Left renal pelvis (tissue), 4 donors: ENCODE data around the gene GRK5. TPM values are rescaled to one million over a fixed set of nuclear protein-coding genes. Genes with fewer than 3 reads are reported as not detected.
"Not testable (repeated sequence)": the region's sequence is repeated elsewhere in the genome, so short reads cannot be mapped to it uniquely, and the experiment has no call there.

Experiments used
- DNase-seq, 4 donors: peaks; one replicate each; pipeline ENCODE4 v3.0.0-alpha.2; 2013; ENCODE audit warnings: low read depth in 4 of 4, low spot score in 3 of 4
- polyA plus RNA-seq, 4 donors: library from polyadenylated mRNA; unstranded; fragments of 120-200 nt; gene quantifications; one replicate each; pipeline ENCODE4 v1.2.1, GENCODE V29; 2013; ENCODE audit not compliant: insufficient read length in 4 of 4

Gene GRK5
- polyA plus RNA-seq, 4 donors = 14.5 to 35.1 (median 18.2) TPM

- DNase-seq = no peak
These were observed 220.0 kb downstream of the GRK5 start for GRCh38 chr10:119427263-119427864.

DNA sequence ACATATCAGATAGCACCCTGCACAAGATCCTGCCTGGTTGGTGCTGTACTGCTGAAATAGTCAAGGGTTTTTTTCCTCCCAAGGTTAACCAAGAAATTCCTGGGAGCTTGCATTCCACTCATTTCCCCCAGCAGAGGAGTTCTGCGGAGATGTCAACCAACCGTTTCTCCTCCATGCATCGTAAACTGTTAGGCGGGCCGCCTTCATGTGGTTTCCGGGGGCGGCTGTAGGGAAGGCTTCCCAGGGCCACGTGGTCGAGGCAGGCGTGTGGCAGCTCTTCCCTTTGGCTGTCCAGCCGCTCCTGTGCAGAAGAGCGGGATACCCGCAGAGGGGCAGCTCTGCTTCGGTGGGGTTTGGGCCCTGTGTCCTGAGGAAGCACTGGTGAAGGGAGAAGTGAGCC is 221.4 kb downstream of the GRK5 start:
- peak in 1 of 4 donors; percentile 69 for DNase-seq

DNA sequence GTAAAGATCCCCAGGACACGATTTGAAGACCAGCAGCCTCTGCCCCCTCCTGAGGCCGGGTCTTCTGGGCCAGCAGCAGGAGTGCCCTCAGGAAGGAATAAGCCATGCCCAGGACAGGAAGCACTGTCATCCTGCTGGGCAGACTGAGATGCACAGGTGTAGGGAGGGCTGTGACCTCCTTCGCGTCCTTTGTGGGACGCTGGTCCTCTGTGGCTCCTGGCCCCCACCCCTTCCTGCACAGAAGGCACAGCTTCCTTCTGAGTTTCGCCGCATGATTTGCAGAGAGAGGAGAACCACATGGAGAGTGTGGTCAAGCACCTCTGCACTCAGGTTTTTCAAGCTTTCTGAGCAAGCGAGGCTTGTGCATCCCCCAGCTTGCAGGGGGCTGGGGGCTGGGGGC is 222.4 kb downstream of the GRK5 start:
- DNase-seq = no peak

GRCh38 chr10:119431034-119431772 is 223.8 kb downstream of the GRK5 start:
- DNase-seq = no peak

GRCh38 chr10:119431773-119432135 is 224.4 kb downstream of the GRK5 start:
- no peak for DNase-seq

DNA sequence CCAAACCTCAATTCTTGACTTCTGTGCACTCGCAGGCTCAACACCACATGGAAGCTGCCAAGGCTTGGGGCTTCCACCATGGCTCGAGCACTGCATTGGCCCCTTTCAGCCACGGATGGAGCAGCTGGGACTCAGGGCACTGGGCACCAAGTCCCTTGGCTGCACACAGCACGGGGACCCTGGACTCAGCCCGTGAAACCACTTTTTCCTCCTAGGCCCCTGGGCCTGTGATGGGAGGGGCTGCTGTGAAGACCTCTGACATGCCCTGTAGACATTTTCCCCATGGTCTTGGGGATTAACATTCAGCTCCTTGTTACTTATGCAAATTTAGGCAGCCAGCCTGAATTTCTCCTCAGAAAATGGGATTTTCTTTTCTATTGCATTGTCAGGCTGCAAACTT is 227.6 kb downstream of the GRK5 start:
- not testable (repeated sequence) for DNase-seq

DNA sequence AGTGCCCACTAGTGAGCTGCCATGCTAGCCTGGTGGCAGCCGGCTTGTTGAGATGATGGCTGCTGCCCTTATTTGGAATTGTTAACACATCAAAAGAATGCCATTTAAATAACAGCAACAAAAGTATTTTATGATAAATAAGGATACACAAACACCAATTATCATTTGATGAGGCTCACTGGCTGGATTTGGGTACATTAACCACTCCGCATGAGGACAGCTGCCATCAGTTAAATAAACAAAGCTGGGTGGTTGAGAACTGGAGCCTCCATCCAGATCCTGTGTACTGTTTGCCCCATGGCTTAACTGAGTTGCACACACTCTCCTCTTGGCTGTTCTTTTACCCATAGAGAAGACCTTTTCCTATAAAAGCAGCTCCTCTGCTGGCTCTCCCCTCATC is 231.3 kb downstream of the GRK5 start:
- no peak for DNase-seq

- DNase-seq = no peak
These were observed 232.6 kb downstream of the GRK5 start for GRCh38 chr10:119439922-119440321.

GRCh38 chr10:119441151-119441821 is 233.9 kb downstream of the GRK5 start:
- DNase-seq = no peak

- no peak for DNase-seq
These were observed 234.8 kb downstream of the GRK5 start for GRCh38 chr10:119441921-119442757.

DNA sequence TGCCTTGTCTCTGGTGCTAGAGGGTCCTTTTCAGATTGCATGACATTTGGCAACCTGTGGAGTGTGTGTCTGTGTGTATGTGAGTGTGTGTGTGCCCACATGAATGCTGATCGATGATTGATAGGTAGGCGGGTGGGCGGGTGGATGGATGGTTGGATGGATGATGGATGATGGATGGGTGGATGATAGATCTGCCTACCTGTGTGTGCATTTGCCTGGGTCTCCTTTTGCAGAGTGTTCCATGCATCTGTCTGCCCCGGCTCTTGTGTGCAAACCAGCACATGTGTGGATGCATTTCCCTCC is 235.3 kb downstream of the GRK5 start:
- no peak for DNase-seq

- no peak for DNase-seq
These were observed 236.1 kb downstream of the GRK5 start for GRCh38 chr10:119443441-119443840.

DNA sequence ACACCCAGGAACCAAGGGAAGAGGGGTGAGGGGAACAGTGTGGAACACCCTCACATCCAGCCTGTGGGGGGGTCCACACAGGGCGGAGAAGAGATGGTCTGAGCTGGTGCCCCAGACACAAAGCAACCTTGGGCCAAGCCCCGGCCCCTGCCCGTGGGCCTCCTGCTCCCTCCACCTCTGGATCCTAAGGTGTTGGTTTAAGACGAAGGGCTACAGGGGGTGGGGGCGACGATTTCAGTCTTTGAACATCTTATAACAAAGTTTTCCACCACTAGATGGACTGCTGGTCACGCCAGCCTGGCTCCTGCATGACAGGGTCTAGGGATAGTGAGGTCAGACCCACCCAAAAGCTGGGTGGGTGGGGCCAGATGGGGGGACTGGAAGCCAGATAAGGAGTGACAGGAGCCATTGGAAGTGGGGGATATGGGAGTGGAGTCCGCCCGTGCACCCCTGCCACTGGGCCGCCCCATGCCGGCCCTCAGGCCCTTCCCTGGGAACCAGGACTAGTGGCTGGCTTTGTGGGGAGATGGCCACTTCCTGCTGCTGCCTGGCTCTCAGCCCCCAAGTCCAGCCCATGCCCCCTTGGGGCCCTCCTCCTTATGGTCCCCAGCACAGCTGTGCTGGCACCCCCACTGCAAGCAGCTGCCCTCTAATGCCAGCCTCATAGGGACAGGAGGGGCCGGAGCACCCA is 236.7 kb downstream of the GRK5 start:
- DNase-seq = no peak

DNA sequence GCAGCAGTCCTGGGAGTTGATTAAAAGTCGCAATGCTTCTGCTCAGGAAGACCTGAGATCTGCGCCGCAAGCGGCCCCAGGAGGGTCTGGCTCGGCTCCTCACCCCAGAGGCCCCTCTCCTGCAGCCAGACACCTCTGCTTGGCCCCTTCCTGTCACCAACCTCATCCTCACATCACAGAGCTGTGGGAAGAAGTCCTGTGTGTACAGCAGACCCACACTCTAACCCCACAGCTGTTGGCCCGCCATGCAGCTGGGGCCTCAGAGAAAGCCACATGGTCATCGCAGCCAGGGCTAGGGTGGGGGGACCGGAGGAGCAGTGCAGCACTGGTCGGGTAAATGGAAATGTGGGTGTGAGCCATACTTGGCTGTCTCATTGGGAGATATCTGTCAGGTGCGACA is 237.5 kb downstream of the GRK5 start:
- DNase-seq = no peak

DNA sequence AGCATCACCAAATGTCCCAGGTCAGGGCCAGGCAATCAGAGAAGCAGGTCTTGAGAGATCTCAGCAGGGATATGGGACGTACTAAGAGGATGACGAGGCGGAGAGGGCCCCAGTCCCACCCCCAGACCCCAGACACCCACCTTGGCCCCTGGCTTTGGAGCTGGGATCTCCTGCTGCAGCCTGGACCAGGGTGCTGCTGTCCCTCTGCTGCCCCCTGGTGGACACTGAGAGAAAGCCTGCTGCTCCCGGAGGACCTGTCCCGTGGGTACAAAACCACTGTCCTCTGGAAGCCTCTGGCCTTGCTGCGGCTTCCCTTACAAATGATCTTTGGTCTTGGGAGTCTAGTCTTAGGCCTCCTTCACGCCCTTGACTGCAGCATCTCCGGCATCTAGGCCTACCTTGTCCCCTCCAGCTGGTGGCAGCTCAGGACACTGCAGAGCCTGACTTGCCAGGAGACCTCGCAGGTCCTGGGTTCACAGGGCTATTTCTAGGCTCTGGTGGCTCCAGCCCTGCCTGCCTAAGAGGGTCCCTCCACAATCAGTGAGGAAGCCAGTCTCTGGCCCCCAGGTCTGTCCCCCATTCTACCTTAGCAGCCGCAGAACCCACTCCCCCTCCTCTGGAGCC is 238.1 kb downstream of the GRK5 start:
- DNase-seq = peak in 3 of 4 donors; percentile 50 to 72 (median 58)

DNA sequence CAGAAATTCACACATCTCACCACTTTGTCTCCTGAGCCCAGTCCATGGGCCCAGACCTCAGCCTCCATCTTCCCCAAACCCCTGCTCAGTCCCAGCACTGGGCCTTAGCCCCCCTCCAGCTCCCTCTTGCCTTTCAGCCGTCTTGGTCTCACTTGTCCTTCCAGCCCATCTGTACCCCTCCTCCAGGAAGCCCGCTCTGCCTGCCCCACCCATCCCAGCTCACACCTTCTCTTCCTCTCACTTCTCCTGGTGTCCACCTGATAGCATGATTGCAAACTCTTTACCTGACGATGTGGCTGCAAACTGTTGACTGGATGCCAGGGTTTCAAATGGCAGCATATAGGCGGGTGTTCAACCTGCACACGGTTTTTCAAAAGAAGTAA is 238.6 kb downstream of the GRK5 start:
- no peak for DNase-seq

GRCh38 chr10:119446441-119447277 is 239.3 kb downstream of the GRK5 start:
- DNase-seq = no peak

GRCh38 chr10:119447421-119447820 is 240.1 kb downstream of the GRK5 start:
- no peak for DNase-seq

DNA sequence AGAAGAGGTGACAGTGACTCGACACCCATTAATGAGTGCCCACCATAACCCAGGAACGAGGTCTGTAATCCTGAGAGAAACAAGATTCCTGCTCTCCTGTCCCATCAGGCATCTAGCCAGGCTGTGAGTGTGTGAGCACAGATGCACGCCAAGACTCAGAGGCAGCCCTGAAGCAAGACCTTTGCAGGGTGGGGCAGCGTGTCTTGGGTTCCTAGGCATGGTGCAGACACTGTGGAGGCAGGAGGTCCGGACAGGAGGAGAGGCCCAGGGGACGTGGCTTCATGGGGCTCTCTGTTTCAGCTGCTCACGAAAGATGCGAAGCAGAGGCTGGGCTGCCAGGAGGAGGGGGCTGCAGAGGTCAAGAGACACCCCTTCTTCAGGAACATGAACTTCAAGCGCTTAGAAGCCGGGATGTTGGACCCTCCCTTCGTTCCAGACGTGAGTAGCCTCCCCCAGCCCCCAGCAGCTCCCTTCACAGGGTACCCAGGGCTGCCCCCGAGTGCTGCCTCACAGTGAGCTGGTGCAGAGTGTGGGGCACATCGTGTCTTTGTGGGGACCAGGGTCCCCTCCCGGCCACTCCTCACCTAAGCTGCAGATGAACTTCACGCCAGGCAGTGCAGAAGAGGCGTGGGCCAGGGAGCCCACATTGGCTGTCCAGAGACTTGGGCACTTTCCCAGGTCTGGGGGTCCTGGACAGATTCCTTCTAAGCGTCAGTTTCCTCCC is 240.6 kb downstream of the GRK5 start:
- no peak for DNase-seq
